HG03196 (cell line): Measurements from ENCODE around the gene RSPRY1.

Source experiments
- ATAC-seq: cut with Tn5 transposase; IDR thresholded peaks from one replicate; pipeline ENCODE4 v1.9.1; 2021; ENCODE audit not compliant: unreplicated experiment

Gene RSPRY1

GRCh38 chr16:57216968-57217367, 30.8 kb downstream of the RSPRY1 start:
- ATAC-seq: no peak

- ATAC-seq: no peak
Observed at GRCh38 chr16:57223057-57223456, 36.9 kb downstream of the RSPRY1 start.

- ATAC-seq: no peak
Observed at GRCh38 chr16:57224651-57225335, 38.7 kb downstream of the RSPRY1 start.

GRCh38 chr16:57225978-57226377, 39.8 kb downstream of the RSPRY1 start:
- ATAC-seq: no peak

GRCh38 chr16:57226701-57227621, 40.8 kb downstream of the RSPRY1 start:
- no peak for ATAC-seq

GRCh38 chr16:57229079-57229478, 43.0 kb downstream of the RSPRY1 start:
- no peak for ATAC-seq

GRCh38 chr16:57231821-57232350, 45.8 kb downstream of the RSPRY1 start:
- ATAC-seq: no peak

GRCh38 chr16:57233944-57234706, 48.0 kb downstream of the RSPRY1 start:
- no peak for ATAC-seq

- ATAC-seq: no peak
Observed at GRCh38 chr16:57234707-57235092, 48.6 kb downstream of the RSPRY1 start.

- no peak for ATAC-seq
Observed at GRCh38 chr16:57235128-57236021, 49.2 kb downstream of the RSPRY1 start.

GRCh38 chr16:57236022-57236350, 49.9 kb downstream of the RSPRY1 start:
- ATAC-seq: no peak

- ATAC-seq: no peak
Observed at GRCh38 chr16:57238682-57239081, 52.6 kb downstream of the RSPRY1 start.

- ATAC-seq: peak; percentile 39
Observed at GRCh38 chr16:57239107-57239506, 53.0 kb downstream of the RSPRY1 start.

- ATAC-seq: no peak
Observed at GRCh38 chr16:57240851-57241250, 54.7 kb downstream of the RSPRY1 start.

GRCh38 chr16:57242650-57243049, 56.5 kb downstream of the RSPRY1 start:
- no peak for ATAC-seq

- peak; percentile 27 for ATAC-seq
Observed at GRCh38 chr16:57244463-57244766, 58.3 kb downstream of the RSPRY1 start.

GRCh38 chr16:57244767-57245471, 58.8 kb downstream of the RSPRY1 start, which contains the start of gene ARL2BP:
Gene ARL2BP, plus strand, starts transcription at chr16:57245259. Its CDS starts 109 bp downstream, at chr16:57245368.
- ATAC-seq: peak; percentile 96

GRCh38 chr16:57245472-57246113, 59.5 kb downstream of the RSPRY1 start:
- peak; percentile 16 for ATAC-seq

GRCh38 chr16:57251352-57251751, 65.2 kb downstream of the RSPRY1 start:
- ATAC-seq: no peak
